ENCODE data around the gene UST. TPM values are rescaled to one million over a fixed set of nuclear protein-coding genes. Genes with fewer than 3 reads are reported as not detected.
A peak's percentile ranks its signal among the peaks of the same experiment; 100 is the strongest.
"Not testable (repeated sequence)": the region's sequence is repeated elsewhere in the genome, so short reads cannot be mapped to it uniquely, and the experiment has no call there.

The UST gene
- total and polyA plus RNA-seq, 8 donors, result 3.7 to 20.9 (median 8.6) TPM

DNA sequence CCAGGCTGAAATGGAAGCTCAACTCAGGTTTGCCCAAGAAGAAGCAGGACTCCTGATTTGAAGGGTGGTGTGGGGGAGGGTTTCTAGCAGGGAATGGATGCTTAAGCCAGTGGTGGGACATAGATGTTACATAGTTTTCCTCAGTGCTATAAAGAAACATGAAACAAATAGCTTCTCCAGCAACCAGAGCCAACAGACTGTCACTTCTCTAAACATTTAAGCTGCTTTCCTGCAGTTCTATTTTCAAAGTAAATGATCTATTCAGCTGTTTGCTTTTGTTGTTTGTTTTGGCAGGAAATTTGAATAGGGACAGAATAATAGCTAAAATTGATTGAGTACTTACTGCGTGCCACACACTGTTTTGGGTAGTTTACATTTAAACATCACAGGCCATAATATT, 169.0 kb downstream of the UST start:
- no peak for DNase-seq
- Histone ChIP-seq H3K4me3 (no peak overlapping the region), H3K9me3 (no peaks in the 10 kb centered on the region), H3K4me1 (peaks cover 7 to 9% (median 7%) of the 10 kb centered on the region in 3 donors), H3K27ac (no peak overlapping the region), H3K36me3 (no peaks in the 10 kb centered on the region), H3K27me3 (no peaks in the 10 kb centered on the region)
- TF ChIP-seq, protein P1, sequence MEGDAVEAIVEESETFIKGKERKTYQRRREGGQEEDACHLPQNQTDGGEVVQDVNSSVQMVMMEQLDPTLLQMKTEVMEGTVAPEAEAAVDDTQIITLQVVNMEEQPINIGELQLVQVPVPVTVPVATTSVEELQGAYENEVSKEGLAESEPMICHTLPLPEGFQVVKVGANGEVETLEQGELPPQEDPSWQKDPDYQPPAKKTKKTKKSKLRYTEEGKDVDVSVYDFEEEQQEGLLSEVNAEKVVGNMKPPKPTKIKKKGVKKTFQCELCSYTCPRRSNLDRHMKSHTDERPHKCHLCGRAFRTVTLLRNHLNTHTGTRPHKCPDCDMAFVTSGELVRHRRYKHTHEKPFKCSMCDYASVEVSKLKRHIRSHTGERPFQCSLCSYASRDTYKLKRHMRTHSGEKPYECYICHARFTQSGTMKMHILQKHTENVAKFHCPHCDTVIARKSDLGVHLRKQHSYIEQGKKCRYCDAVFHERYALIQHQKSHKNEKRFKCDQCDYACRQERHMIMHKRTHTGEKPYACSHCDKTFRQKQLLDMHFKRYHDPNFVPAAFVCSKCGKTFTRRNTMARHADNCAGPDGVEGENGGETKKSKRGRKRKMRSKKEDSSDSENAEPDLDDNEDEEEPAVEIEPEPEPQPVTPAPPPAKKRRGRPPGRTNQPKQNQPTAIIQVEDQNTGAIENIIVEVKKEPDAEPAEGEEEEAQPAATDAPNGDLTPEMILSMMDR (IDR thresholded peaks at IDR 0.05), result no peak
- no peak for FAIRE-seq
- ATAC-seq, result peak in 2 of 4 donors; percentile 13 to 71
- intact Hi-C loops (cut with DNase I), result no loop called here
- 7 to 12% methylated on average over 1 of the region's 1 CpG for WGBS, 2 donors

DNA sequence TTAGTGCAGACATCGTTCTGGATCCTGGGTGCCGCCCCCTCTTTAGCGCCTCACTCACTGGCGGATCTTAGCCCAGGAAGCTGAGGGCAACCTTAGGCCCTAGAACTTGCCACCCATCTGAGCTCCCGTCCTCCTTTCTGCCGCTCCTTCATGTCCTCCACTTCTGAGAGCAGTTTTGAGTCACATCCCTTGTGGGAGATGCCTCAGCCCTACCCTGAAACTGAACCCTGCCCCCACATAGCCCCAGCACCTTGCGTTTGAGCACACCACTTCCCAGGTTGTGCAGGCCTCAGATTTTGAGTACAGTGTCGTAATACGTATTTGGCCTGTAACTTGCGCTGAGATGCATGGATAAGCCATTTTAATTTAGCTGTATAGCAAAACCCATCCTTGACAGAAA, 169.7 kb downstream of the UST start:
- H3K36me3 ChIP-seq; H3K4me3 ChIP-seq; H3K9me3 ChIP-seq; H3K27me3 ChIP-seq; intact Hi-C loops (cut with DNase I); FAIRE-seq; ATAC-seq; DNase-seq; H3K4me1 ChIP-seq; H3K27ac ChIP-seq: not testable (repeated sequence)
- WGBS, 2 donors, result 95 to 96% methylated on average over 9 to 10 of the region's 10 CpGs

DNA sequence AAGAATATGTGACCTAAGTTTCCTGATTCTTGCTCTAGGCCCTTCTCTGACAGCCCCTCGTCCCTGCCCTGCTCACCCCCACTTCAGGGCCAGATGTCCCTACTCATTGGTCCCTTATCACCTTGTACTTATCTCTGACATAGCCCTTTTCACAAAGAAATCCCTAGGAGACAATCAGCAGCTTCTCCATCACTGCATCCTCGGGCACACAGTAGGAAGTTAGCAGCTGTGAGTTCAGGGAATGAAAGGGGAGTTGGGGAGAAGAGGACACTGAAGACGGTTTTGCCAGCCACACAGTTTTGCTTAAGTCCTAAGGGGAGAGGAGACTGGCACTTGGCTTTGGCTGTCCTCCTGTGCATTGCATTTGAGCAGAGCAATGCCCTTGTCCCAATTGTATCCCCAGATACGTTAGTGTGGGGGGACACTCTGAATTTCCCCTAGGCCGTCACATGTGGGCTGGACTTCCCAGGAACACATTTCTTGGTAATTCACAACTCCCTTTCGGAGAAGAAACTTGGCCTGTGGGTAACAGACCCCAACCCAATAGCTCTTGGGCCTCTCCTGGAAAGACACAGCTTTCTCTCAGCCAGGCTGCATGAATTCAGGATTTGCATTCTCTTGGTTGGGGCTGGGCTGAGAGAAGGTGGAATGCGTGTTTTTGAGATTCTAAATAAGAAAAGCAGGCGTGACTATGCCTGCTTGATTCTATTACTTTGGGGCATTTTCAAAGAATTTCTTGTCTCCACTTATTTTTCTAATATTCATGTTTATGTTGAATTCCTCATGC, 177.6 kb downstream of the UST start:
- Histone ChIP-seq H3K4me3 (no peak overlapping the region), H3K27ac (no peak overlapping the region), H3K36me3 (no peaks in the 10 kb centered on the region), H3K27me3 (no peaks in the 10 kb centered on the region), H3K9me3 (no peaks in the 10 kb centered on the region), H3K4me1 (no peaks in the 10 kb centered on the region)
- ATAC-seq (no peak), DNase-seq (no peak), FAIRE-seq (no peak)
- TF ChIP-seq, protein P1 (IDR thresholded peaks at IDR 0.05), result no peak
- 87% methylated on average over 8 of the region's 8 CpGs for WGBS, 2 donors
- intact Hi-C loops (cut with DNase I), result no loop called here

DNA sequence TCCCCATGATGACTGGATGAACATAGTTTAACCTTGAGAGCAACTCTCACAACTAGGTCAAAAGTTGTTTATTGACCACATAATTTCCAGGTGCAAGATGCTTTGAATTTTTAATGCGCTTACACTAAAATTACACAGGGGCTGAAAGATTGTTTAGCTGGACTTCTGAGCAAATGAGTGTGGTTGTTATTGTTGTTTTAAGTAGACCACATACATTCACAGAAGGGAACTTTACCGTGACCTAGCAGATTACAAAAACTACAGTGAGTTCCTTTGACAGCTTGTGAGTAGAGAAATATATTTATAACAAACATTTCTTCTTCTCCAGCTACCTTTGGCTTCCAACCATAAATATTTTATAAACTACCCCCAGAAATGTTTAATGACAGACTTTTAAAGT, 178.9 kb downstream of the UST start:
- ATAC-seq, result no peak
- no peak for DNase-seq
- 65 to 66% methylated on average over 2 of the region's 2 CpGs for WGBS, 2 donors
- intact Hi-C loops (cut with DNase I), result no loop called here
- Histone ChIP-seq H3K36me3 (no peaks in the 10 kb centered on the region), H3K4me1 (no peaks in the 10 kb centered on the region), H3K9me3 (no peaks in the 10 kb centered on the region), H3K27ac (no peak overlapping the region), H3K27me3 (no peaks in the 10 kb centered on the region), H3K4me3 (no peak overlapping the region)
- FAIRE-seq, result no peak
- TF ChIP-seq, protein P1 (IDR thresholded peaks at IDR 0.05), result no peak

DNA sequence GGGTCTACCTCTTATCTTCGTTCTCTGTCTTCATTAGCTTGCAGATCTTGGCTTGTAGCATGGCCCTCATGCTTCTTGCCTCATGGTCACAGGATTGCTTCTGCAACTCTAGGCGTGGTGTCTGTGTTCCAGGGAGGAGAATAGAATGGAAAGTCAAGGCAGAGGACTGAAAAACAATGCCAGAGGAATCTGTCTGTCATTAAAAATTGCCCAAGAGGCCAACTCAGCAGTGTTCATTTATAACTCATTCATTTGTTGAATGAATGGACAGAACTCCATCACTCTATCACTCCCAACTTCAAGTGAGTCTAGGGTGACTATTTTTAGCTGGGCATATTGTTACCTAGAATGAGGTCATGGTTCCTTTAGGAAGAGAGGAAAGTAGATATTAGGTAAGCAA, 179.6 kb downstream of the UST start:
- H3K27ac ChIP-seq, result no peak overlapping the region
- H3K4me1 ChIP-seq, result no peaks in the 10 kb centered on the region
- intact Hi-C loops (cut with DNase I), result no loop called here
- TF ChIP-seq, protein P1 (IDR thresholded peaks at IDR 0.05), result no peak
- FAIRE-seq (no peak), ATAC-seq (no peak), DNase-seq (no peak)
- no peaks in the 10 kb centered on the region for H3K9me3 ChIP-seq
- no peaks in the 10 kb centered on the region for H3K27me3 ChIP-seq
- WGBS, 2 donors, result 92 to 94% methylated on average over 2 of the region's 2 CpGs
- no peak overlapping the region for H3K4me3 ChIP-seq
- H3K36me3 ChIP-seq, result no peaks in the 10 kb centered on the region
